NCI-H460 (cell line): Measurements from ENCODE around the gene ZFPM1. TPM values are rescaled to one million over a fixed set of nuclear protein-coding genes. Genes with fewer than 3 reads are reported as not detected.
"Not testable (repeated sequence)": the region's sequence is repeated elsewhere in the genome, so short reads cannot be mapped to it uniquely, and the experiment has no call there.

Experiments used
- DNase-seq: peaks from one replicate; pipeline ENCODE4 v3.0.0-alpha.2; 2016; ENCODE audit warnings: low read depth; ENCODE audit errors: extremely low read depth
- total RNA-seq: library from RNA; depleted of rRNA; stranded (reverse); fragments of >200 nt; shearing (Covaris generic); gene quantifications from 2 replicates; pipeline ENCODE4 v1.2.3, GENCODE V29; 2014

ZFPM1 gene
- total RNA-seq, 1 experiment from 2014 or later, result 0.67 TPM

- DNase-seq, result no peak
Observed at GRCh38 chr16:88509749-88510069, 56.6 kb downstream of the ZFPM1 start.

- DNase-seq, result no peak
Observed at GRCh38 chr16:88510091-88510994, 57.3 kb downstream of the ZFPM1 start.

DNA sequence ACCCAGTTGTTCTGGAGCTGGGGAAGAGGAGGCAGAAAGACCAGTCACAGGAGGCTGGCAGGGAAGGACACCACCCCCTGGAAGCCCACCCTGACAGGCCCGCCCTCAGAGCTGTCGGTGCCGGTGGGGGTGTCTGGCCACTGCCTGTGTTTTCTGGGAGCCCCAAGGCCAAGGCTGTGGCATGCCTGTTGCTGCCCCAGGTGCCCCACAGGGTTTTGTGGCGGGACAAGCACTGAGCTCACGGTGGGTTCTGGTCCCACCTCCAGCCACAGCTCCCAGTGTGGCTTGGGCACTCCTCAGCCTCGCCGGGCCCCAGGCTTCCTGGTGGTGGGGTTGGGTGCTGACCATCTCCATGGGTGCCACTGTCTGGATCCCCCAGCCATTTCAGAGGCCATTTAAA, 58.0 kb downstream of the ZFPM1 start:
- DNase-seq, result no peak

DNA sequence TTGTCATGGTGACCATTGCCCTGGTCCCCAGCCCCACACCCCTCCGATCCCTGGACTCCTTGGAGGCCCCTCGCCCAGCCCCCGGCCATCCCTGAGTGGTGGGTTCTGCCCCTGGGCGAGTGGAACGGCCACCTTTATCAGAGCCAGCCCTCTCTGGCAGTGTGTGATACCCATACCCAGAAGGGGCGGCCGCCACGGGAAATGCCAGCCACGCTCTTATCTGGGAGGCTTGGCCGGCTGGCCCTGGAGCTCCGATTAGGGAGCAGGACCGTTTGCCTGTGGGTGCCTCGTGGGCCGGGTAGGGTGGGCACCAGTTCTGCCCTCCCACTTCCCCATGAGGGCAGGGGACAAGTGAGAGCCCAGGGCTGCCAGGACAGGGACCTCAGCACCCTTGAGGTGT, 58.8 kb downstream of the ZFPM1 start:
- no peak for DNase-seq

GRCh38 chr16:88512728-88513696, 59.9 kb downstream of the ZFPM1 start:
- no peak for DNase-seq

DNA sequence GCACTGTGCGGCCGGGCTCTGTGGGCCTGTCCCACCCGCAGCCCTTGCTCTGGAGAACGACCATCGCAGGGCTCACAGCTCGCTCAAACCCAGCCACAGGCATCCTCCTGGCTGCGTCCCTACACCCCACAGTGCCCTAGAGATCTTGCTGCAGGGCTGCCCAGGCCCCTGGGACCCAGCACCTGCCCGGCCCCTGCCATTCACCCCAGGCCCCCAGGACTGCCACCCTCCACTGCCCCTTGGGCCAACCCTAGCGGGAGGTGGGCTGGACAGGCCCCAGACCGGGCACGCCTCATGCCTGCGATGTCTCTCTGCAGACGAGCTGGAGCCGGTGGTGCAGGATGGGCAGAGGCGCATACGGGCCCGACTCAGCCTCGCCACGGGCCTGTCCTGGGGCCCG, 61.0 kb downstream of the ZFPM1 start:
- no peak for DNase-seq

- DNase-seq, result no peak
Observed at GRCh38 chr16:88514526-88515232, 61.6 kb downstream of the ZFPM1 start.

GRCh38 chr16:88515371-88515770, 62.3 kb downstream of the ZFPM1 start:
- no peak for DNase-seq

DNA sequence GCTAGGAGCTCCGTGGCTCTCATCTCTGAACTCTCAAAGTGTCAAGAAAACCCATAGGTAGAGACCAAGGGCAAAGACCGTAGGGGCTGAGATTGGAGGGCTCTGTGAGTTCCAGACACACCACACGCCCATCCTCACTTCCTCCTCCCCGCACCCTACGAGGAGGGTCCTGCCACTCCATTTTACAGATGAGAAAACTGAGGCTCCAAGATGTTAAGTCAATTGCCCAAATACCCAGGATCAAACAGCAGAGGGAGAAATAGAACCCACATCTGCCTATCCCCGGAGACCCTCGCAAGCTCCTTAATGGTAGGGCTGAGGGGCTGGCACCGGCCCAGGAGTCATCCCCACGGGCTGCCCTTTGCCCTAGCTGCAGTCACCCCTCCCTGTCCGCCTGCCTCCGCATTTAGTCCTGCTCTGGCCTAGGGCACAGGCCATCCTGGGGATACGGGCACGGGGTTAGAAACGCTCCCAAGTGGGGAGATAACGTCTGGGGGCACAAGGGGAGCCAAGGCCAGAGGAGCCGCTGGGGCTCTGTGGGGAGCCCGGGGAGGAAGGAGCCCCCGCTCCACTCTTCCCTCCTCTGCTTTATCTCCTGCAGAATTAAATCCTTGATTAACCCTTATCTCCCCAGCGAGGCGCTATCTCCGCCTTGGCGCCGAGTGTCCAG, 63.0 kb downstream of the ZFPM1 start:
- DNase-seq, result no peak

- DNase-seq, result no peak
Observed at GRCh38 chr16:88516601-88517061, 63.6 kb downstream of the ZFPM1 start.

- DNase-seq, result not testable (repeated sequence)
Observed at GRCh38 chr16:88517208-88517774, 64.2 kb downstream of the ZFPM1 start.

DNA sequence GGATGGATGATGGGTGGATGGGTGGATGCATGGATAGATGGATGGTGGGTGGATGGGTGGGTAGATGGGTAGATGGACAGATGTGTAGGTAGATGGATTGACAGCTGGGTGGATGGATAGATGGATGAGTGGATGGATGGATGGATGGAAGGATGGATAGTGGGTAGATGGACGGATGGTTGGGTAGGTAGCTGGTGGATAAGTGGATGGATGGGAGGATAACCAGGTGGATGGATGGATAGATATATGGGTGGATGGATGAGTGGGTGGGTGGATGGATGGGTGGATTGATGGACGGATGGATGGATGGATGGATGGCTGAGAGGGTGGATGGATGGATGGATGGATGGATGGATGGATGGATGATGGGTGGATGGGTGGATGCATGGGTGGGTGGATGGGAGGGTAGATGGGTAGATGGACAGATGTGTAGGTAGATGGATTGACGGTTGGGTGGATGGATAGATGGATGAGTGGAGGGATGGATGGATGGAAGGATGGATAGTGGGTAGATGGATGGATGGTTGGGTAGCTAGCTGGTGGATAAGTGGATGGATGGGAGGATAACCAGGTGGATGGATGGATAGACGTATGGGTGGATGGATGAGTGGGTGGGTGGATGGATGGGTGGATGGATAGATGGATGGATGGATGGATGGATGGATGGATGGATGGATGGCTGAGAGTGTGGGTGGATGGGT, 65.5 kb downstream of the ZFPM1 start:
- not testable (repeated sequence) for DNase-seq

- DNase-seq, result no peak
Observed at GRCh38 chr16:88519240-88519639, 66.2 kb downstream of the ZFPM1 start.

DNA sequence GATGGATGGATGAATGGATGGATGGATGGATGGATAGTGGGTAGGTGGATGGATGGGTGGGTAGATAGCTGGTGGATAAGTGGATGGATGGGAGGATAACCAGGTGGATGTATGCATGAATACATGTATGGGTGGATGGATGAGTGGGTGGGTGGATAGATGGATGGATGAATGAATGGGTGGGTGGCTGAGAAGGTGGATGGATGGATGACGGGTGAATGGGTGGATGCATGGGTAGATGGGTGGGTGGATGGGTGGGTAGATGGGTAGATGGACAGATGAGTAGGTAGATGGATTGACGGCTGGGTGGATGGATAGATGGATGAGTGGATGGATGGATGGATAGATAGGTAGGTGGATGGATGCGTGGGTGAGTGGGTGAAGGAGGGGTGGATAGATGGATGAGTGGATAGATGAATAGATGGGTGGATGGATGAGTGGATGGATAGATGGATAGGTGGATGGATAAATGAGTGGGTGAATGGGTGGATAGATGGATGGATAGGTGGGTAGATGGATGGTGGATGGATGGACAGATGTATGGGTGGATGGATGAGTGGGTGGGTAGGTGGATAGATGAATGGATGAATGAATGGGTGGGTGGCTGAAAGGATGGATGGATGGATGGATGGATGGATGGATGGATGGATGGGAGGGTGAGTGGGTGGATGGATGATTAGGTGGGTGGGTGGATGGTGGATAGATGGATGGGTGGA, 67.0 kb downstream of the ZFPM1 start:
- DNase-seq, result no peak

GRCh38 chr16:88521674-88522073, 68.6 kb downstream of the ZFPM1 start:
- no peak for DNase-seq

GRCh38 chr16:88522276-88522949, 69.3 kb downstream of the ZFPM1 start:
- no peak for DNase-seq

GRCh38 chr16:88523309-88524161, 70.5 kb downstream of the ZFPM1 start:
- DNase-seq, result no peak
